ENCODE data around the gene ACTR10. TPM values are rescaled to one million over a fixed set of nuclear protein-coding genes. Genes with fewer than 3 reads are reported as not detected.

The ACTR10 gene
- total RNA-seq, 4 donors from 2014 or later: 57.4 to 203 (median 78.8) TPM

- Histone ChIP-seq H3K4me3 (no peak overlapping the region), H3K9me3 (no peaks in the 10 kb centered on the region), H3K27me3 (peaks cover 0 to 4% of the 10 kb centered on the region in 2 donors), H3K4me1 (no peaks in the 10 kb centered on the region), H3K36me3 (no peaks in the 10 kb centered on the region), H3K27ac (no peak overlapping the region)
- no peak for DNase-seq
- TF ChIP-seq CTCF (IDR thresholded peaks at IDR 0.05) (no peak), POLR2A (IDR thresholded peaks at IDR 0.05) (no peak)
- intact Hi-C loops (cut with DNase I; ENCODE audit: low total_unique reads): no loop called here
These were observed 39.4 kb upstream of the ACTR10 start for GRCh38 chr14:58160561-58160960.

GRCh38 chr14:58166005-58166983 is 33.7 kb upstream of the ACTR10 start:
- Histone ChIP-seq H3K4me1 (no peaks in the 10 kb centered on the region), H3K4me3 (no peak overlapping the region), H3K36me3 (no peaks in the 10 kb centered on the region), H3K9me3 (no peaks in the 10 kb centered on the region), H3K27ac (no peak overlapping the region), H3K27me3 (no peaks in the 10 kb centered on the region)
- no peak for TF ChIP-seq POLR2A (IDR thresholded peaks at IDR 0.05)
- TF ChIP-seq CTCF (IDR thresholded peaks at IDR 0.05): peak; percentile 60 to 82 (median 66)
- peak; percentile 86 to 87 for DNase-seq
- intact Hi-C loops (cut with DNase I; ENCODE audit: low total_unique reads): no loop called here

GRCh38 chr14:58167057-58167456 is 32.9 kb upstream of the ACTR10 start:
- Histone ChIP-seq H3K27ac (no peak overlapping the region), H3K4me1 (no peaks in the 10 kb centered on the region), H3K4me3 (no peak overlapping the region), H3K36me3 (no peaks in the 10 kb centered on the region), H3K9me3 (no peaks in the 10 kb centered on the region), H3K27me3 (no peaks in the 10 kb centered on the region)
- intact Hi-C loops (cut with DNase I; ENCODE audit: low total_unique reads): no loop called here
- DNase-seq: no peak
- TF ChIP-seq POLR2A (IDR thresholded peaks at IDR 0.05) (no peak), CTCF (IDR thresholded peaks at IDR 0.05) (no peak)

GRCh38 chr14:58167891-58168290 is 32.1 kb upstream of the ACTR10 start:
- no peaks in the 10 kb centered on the region for H3K27me3 ChIP-seq
- DNase-seq: no peak

More at GRCh38 chr14:58167891-58168290, 32.1 kb upstream of the ACTR10 start:
- H3K36me3 ChIP-seq: no peaks in the 10 kb centered on the region
- H3K9me3 ChIP-seq: no peaks in the 10 kb centered on the region
- H3K4me3 ChIP-seq: no peak overlapping the region
- intact Hi-C loops (cut with DNase I; ENCODE audit: low total_unique reads): no loop called here
- TF ChIP-seq POLR2A (IDR thresholded peaks at IDR 0.05) (no peak), CTCF (IDR thresholded peaks at IDR 0.05) (no peak)
- no peaks in the 10 kb centered on the region for H3K4me1 ChIP-seq
- H3K27ac ChIP-seq: no peak overlapping the region
